ENCODE data around the gene SLAMF9. TPM values are rescaled to one million over a fixed set of nuclear protein-coding genes. Genes with fewer than 3 reads are reported as not detected.

The SLAMF9 gene
- total RNA-seq, result not detected

DNA sequence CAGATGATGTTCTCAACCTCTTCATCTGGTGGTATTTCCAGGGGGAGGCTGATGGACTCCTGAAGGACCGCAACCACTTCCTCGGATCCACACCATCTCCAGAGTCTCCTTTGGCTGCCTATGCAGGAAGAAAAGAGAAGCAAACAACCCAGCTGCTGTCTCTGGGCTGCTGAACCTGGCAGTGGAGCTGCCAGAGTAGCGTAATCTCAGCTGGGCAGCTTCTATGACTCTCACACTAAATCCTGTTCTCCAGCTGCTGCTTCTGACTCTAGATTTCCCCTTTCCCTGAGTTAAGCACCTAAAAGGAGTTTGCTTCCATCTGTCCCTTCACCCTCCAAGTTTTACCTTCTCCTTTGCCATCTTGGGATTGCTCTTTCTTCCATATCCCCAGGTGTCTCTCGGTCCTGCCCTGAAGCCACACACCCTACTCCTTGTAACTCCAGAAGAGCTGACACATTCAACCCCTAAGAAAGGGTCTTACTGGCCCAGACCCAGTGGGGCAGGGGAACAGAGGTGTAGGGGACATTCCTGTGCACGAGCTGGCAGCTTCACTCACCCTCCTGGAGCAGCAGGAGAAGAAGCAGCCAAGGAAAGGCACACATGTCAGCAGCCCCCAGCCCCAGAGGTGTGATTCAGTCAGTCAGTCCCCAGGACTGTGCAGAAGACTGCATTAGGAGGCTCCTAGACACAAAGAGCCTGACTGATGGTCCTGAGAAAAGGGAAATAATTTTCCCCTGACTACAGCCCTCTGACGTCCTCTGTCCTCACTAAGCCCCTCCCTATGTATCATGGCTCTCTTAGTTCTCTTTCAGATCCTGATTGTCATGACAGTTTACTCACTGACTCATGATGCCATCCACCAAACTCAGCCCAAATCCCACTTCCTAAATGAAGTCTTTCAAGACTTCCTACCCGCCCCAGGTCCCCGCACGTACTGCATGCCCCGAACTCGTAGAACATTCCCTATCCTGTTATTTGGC lies at the start of gene SLAMF9:
SLAMF9 (minus strand) TSS at position 702 of the 980 bp plus-strand sequence; CDS start at position 602, 100 bp downstream.
- H3K36me3 ChIP-seq, result no peaks in the 10 kb centered on the region
- no peaks in the 10 kb centered on the region for H3K9me3 ChIP-seq
- no peak for TF ChIP-seq POLR2A (IDR thresholded peaks at IDR 0.05)
- TF ChIP-seq POLR2AphosphoS5 (IDR thresholded peaks at IDR 0.05), result no peak
- TF ChIP-seq, protein P1, sequence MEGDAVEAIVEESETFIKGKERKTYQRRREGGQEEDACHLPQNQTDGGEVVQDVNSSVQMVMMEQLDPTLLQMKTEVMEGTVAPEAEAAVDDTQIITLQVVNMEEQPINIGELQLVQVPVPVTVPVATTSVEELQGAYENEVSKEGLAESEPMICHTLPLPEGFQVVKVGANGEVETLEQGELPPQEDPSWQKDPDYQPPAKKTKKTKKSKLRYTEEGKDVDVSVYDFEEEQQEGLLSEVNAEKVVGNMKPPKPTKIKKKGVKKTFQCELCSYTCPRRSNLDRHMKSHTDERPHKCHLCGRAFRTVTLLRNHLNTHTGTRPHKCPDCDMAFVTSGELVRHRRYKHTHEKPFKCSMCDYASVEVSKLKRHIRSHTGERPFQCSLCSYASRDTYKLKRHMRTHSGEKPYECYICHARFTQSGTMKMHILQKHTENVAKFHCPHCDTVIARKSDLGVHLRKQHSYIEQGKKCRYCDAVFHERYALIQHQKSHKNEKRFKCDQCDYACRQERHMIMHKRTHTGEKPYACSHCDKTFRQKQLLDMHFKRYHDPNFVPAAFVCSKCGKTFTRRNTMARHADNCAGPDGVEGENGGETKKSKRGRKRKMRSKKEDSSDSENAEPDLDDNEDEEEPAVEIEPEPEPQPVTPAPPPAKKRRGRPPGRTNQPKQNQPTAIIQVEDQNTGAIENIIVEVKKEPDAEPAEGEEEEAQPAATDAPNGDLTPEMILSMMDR (IDR thresholded peaks at IDR 0.05), result no peak
- no peaks in the 10 kb centered on the region for H3K27me3 ChIP-seq (replicated peaks; ENCODE audit: insufficient read depth)
- 80% methylated on average over 11 of the region's 11 CpGs for WGBS
- intact Hi-C loops (cut with DNase I), result no loop called here
- peaks cover 10% of the 10 kb centered on the region for H3K4me1 ChIP-seq (replicated peaks)
- no peak within 1 kb of the TSS for H3K27ac ChIP-seq
- no peak within 1 kb of the TSS for H3K4me3 ChIP-seq
- DNase-seq (ENCODE audit: low spot score), result no peak

DNA sequence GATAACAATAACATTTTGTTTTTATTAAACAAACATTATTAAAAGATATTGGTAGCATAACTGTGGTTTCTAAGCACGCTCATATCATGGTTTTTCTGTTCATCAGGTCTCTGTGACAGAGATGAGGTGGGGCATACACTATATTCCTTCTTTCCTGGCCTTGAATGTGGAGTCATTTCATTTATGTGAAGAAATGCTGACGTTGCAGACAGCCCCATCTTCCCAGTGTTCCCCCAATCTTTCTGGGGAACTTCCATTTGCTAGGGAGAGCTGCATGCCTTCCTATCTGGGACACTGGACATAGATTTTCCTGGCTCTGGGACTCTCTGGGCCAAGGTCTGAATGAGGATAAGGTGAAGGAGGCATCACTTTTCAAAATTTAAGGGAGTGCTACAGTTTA lies 47.4 kb upstream of the SLAMF9 start:
- Histone ChIP-seq H3K36me3 (no peaks in the 10 kb centered on the region), H3K4me1 (replicated peaks) (no peaks in the 10 kb centered on the region)
- intact Hi-C loops (cut with DNase I), result loop anchor here (10.0 kb wide), 1 partner anchor 217 kb away; the partner anchor contains the start of gene DUSP23

DNA sequence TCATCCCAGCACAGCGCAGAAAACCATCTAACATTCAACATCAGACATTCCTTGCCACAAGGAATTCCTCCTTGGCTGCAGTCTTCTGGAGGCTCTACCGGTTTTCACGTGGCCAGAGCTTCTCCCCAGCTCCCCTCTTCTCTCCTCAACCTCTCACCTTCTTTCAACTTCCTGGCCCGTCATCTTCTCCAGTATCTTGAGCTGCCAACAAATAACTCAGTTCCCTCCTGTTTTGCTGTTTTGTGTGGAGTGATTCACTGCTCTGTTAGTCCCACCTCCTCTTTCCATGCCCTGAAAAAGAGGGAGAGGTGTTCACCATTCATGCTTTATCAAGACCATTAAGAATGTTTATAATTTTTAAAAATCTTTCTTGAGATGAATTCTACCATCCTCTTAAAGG lies 45.2 kb upstream of the SLAMF9 start:
- no peak overlapping the region for H3K27ac ChIP-seq

More for the DNA sequence above, 47.4 kb upstream of the SLAMF9 start:
- H3K27me3 ChIP-seq (replicated peaks; ENCODE audit: insufficient read depth), result no peaks in the 10 kb centered on the region
- 80% methylated on average over 2 of the region's 2 CpGs for WGBS
- TF ChIP-seq, protein P1 (IDR thresholded peaks at IDR 0.05), result no peak
- TF ChIP-seq POLR2AphosphoS5 (IDR thresholded peaks at IDR 0.05) (no peak), POLR2A (IDR thresholded peaks at IDR 0.05) (no peak)
- H3K9me3 ChIP-seq, result no peaks in the 10 kb centered on the region
- no peak overlapping the region for H3K27ac ChIP-seq
- DNase-seq (ENCODE audit: low spot score), result no peak
- no peak overlapping the region for H3K4me3 ChIP-seq

DNA sequence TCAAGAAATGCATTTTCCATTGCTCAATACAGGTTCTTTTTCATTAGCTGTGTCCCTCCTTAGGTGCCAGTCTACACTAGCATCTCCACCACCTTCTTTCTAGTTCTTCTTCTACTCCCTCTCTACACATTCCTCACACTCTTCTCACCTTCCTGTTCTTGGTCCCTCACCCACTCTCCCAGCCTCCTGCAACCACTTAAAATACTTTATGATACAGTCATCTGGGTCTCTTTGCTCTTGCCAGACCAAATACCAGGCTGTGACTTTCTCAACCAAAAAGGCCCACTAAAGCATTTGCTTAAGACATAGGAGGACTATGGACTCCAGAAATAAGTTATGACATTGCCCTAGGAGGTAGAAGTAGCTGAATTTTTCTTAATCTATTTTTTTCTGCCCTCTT lies 42.6 kb upstream of the SLAMF9 start:
- no peak overlapping the region for H3K27ac ChIP-seq
- DNase-seq (ENCODE audit: low spot score), result no peak
- H3K27me3 ChIP-seq (replicated peaks; ENCODE audit: insufficient read depth), result no peaks in the 10 kb centered on the region
- no peaks in the 10 kb centered on the region for H3K4me1 ChIP-seq (replicated peaks)
- no peak overlapping the region for H3K4me3 ChIP-seq
- H3K9me3 ChIP-seq, result no peaks in the 10 kb centered on the region
- no peaks in the 10 kb centered on the region for H3K36me3 ChIP-seq
- intact Hi-C loops (cut with DNase I), result no loop called here
- TF ChIP-seq POLR2AphosphoS5 (IDR thresholded peaks at IDR 0.05) (no peak), POLR2A (IDR thresholded peaks at IDR 0.05) (no peak)
- TF ChIP-seq, protein P1 (IDR thresholded peaks at IDR 0.05), result no peak

More for the DNA sequence above, 45.2 kb upstream of the SLAMF9 start:
- Histone ChIP-seq H3K36me3 (no peaks in the 10 kb centered on the region), H3K4me1 (replicated peaks) (no peaks in the 10 kb centered on the region), H3K9me3 (no peaks in the 10 kb centered on the region), H3K27me3 (replicated peaks; ENCODE audit: insufficient read depth) (no peaks in the 10 kb centered on the region), H3K4me3 (no peak overlapping the region)
- intact Hi-C loops (cut with DNase I), result no loop called here
- 71% methylated on average over 4 of the region's 4 CpGs for WGBS
- no peak for DNase-seq (ENCODE audit: low spot score)
- no peak for TF ChIP-seq POLR2A (IDR thresholded peaks at IDR 0.05)
- no peak for TF ChIP-seq POLR2AphosphoS5 (IDR thresholded peaks at IDR 0.05)
- TF ChIP-seq, protein P1 (IDR thresholded peaks at IDR 0.05), result no peak
